Stomach (tissue), 9 donors: ENCODE results near the gene C1GALT1. TPM values are rescaled to one million over a fixed set of nuclear protein-coding genes. Genes with fewer than 3 reads are reported as not detected.
"Not testable (repeated sequence)": the region's sequence is repeated elsewhere in the genome, so short reads cannot be mapped to it uniquely, and the experiment has no call there.

ENCODE experiments used
- DNase-seq, 2 donors: peaks; one replicate each; pipeline versions ENCODE4 v3.0.0 to v3.0.0-alpha.2; 2013 to 2019
- H3K27ac ChIP-seq, 5 donors: fragments of 200-600 bp in 4 of 5; sonication (generic) in 4 of 5; one replicate each; pipeline ENCODE4 v1.5.1; 2013 to 2019; ENCODE audit warnings: mild to moderate bottlenecking in 1 of 5, moderate library complexity in 1 of 5
- H3K27me3 ChIP-seq, 3 donors: fragments of 200-600 bp; sonication (generic); one replicate each; pipeline ENCODE4 v1.5.1; 2017 to 2019; ENCODE audit warnings: mixed run types in 1 of 3
- H3K36me3 ChIP-seq, 4 donors: fragments of 200-600 bp; sonication (generic); 1 replicate in 3 of 4; 2 replicates in 1 of 4; pipeline ENCODE4 v1.5.1; 2016 to 2019
- H3K4me1 ChIP-seq, 4 donors: fragments of 200-600 bp; sonication (generic); one replicate each; pipeline ENCODE4 v1.5.1; 2016 to 2019
- H3K4me3 ChIP-seq, 4 donors: fragments of 200-600 bp; sonication (generic) in 3 of 4; one replicate each; pipeline ENCODE4 v1.5.1; 2016 to 2019; ENCODE audit warnings: mild to moderate bottlenecking in 1 of 4
- H3K9me3 ChIP-seq, 4 donors: fragments of 200-600 bp; sonication (generic); one replicate each; pipeline ENCODE4 v1.5.1; 2016 to 2019
- EP300 ChIP-seq: sonication (generic); formaldehyde crosslinking; IDR thresholded peaks from one replicate; pipeline ENCODE4 v1.6.1; 2017; ENCODE audit warnings: antibody characterized with exemption
- POLR2A ChIP-seq, 4 donors: fragments of 450-650 bp; IDR thresholded peaks; one replicate each; pipeline ENCODE4 v1.6.1; 2016; ENCODE audit warnings: antibody characterized with exemption in 4 of 4, control low read depth in 2 of 4, mild to moderate bottlenecking in 1 of 4, moderate library complexity in 1 of 4
- POLR2AphosphoS5 ChIP-seq, 3 donors: sonication (generic); formaldehyde crosslinking; IDR thresholded peaks; one replicate each; pipeline ENCODE4 v1.6.1; 2016; ENCODE audit warnings: antibody characterized with exemption in 3 of 3
- WGBS, 5 donors: extraction: QIAGEN DNeasy Blood & Tissue Kit in 3 of 5; methylation state at CpG; one replicate each; pipeline versions ENCODE4 v1.1.5 to v1.1.7; 2013 to 2018; 5-methylcytosine and 5-hydroxymethylcytosine counted together
- intact Hi-C: fragments of 100-400 bp; cut with DNase I; formaldehyde crosslinking; loops from one replicate; pipeline ENCODE4 v1.15.1; 2023; ENCODE audit warnings: low total_unique reads
- polyA plus RNA-seq, 3 donors: library from polyadenylated mRNA; stranded (reverse); fragments of 200-250 nt; gene quantifications; one replicate each; pipeline ENCODE4 v1.2.3, GENCODE V29; 2013
- total RNA-seq, 5 donors: library from RNA; depleted of rRNA; stranded (reverse); fragments of >200 nt; gene quantifications; one replicate each; pipeline versions ENCODE4 v1.1.0 to v1.2.3, GENCODE V29; 2014 to 2016
- TF ChIP-seq, protein P1 (sequence below), 7 experiments: fragments of 450-650 bp in 4 of 7; fragments of 200-600 bp in 3 of 7; sonication (generic) in 3 of 7; IDR thresholded peaks; one replicate each; pipeline ENCODE4 v1.5.1; 2016 to 2019; ENCODE audit warnings: antibody characterized with exemption in 7 of 7, control low read depth in 2 of 7, mild to moderate bottlenecking in 1 of 7
- donor health status: healthy with polysubstance abuse.
- donor health status: Bipolar disorder and iron deficiency.
- donor health status: healthy.

The C1GALT1 gene
- total and polyA plus RNA-seq, 8 donors: 2.6 to 50.9 (median 14.7) TPM

DNA sequence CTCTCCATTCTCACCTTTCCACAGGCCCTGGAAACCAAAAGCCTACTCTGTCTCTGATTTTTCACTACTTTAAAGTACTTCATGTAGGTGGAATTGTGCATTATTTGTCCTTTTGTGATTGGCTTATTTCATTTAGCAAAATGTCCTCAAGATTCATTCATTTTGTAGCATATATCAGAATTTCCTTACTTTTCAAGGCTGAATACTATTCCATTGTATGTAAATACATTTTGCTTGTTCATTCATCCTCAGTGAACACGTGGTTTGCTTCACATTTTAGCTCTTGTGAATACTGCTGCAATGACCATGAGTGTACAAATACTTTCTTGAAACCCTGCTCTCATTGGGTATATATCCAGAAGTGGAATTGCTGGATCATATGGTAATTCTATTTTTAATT, 8.8 kb downstream of the C1GALT1 start:
- WGBS, 5 donors: 84 to 97% (median 88%) methylated on average over 1 of the region's 1 CpG
- Histone ChIP-seq H3K27ac (no peak overlapping the region), H3K4me1 (peaks cover 6 to 43% (median 29%) of the 10 kb centered on the region in 4 donors), H3K9me3 (no peaks in the 10 kb centered on the region), H3K4me3 (no peak overlapping the region), H3K36me3 (peaks cover 0 to 3% (median 0%) of the 10 kb centered on the region in 4 donors), H3K27me3 (no peaks in the 10 kb centered on the region)
- DNase-seq: no peak
- TF ChIP-seq POLR2AphosphoS5 (IDR thresholded peaks at IDR 0.05) (no peak), POLR2A (IDR thresholded peaks at IDR 0.05) (no peak), EP300 (no peak)
- TF ChIP-seq, protein P1, sequence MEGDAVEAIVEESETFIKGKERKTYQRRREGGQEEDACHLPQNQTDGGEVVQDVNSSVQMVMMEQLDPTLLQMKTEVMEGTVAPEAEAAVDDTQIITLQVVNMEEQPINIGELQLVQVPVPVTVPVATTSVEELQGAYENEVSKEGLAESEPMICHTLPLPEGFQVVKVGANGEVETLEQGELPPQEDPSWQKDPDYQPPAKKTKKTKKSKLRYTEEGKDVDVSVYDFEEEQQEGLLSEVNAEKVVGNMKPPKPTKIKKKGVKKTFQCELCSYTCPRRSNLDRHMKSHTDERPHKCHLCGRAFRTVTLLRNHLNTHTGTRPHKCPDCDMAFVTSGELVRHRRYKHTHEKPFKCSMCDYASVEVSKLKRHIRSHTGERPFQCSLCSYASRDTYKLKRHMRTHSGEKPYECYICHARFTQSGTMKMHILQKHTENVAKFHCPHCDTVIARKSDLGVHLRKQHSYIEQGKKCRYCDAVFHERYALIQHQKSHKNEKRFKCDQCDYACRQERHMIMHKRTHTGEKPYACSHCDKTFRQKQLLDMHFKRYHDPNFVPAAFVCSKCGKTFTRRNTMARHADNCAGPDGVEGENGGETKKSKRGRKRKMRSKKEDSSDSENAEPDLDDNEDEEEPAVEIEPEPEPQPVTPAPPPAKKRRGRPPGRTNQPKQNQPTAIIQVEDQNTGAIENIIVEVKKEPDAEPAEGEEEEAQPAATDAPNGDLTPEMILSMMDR (IDR thresholded peaks at IDR 0.05): no peak
- intact Hi-C loops: no loop called here

DNA sequence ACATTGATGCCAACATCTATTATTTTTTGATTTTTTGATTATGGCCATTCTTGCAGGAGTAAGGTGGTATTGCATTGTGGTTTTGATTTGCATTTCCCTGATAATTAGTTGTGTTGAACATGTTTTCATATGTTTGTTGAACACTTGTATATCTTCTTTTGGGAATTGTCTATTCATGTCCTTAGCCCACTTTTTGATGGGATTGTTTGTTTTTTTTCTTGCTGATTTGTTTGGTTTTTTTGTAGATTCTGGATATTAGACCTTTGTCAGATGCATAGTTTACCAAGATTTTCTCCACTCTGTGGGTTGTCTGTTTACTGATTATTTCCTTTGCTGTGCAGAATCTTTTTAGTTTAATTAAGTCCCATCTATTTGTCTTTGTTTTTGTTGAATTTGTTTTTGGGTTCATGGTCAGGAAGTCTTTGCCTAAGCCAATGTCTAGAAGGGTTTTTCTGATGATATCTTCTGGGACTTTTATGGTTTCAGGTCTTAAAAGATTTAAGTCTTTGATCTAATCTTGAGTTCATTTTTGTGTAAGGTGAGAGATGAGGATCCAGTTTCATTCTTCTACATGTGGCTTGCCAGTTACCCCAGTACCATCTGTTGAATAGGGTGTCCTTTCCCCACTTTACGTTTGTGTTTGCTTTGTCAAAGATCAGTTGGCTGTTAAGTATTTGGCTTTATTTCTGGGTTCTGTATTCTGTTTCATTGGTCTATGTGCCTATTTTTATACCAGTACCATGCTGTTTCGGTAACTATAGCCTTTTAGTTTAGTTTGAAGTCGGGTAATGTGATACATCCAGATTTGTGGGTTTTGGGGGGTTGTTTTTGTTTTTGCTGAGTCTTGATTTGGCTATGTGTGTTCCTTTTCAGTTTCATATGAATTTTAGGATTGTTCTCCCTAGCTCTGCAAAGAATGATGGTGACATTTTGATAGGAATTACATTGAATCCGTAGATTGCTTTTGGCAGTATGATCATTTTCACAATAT, 10.7 kb downstream of the C1GALT1 start:
- H3K4me3 ChIP-seq, intact Hi-C loops, H3K27ac ChIP-seq, DNase-seq, H3K27me3 ChIP-seq, H3K9me3 ChIP-seq, H3K36me3 ChIP-seq: not testable (repeated sequence)
- WGBS, 5 donors: 76 to 83% (median 80%) methylated on average over 4 of the region's 4 CpGs
- H3K4me1 ChIP-seq: peaks cover 6 to 35% (median 15%) of the 10 kb centered on the region in 4 donors

DNA sequence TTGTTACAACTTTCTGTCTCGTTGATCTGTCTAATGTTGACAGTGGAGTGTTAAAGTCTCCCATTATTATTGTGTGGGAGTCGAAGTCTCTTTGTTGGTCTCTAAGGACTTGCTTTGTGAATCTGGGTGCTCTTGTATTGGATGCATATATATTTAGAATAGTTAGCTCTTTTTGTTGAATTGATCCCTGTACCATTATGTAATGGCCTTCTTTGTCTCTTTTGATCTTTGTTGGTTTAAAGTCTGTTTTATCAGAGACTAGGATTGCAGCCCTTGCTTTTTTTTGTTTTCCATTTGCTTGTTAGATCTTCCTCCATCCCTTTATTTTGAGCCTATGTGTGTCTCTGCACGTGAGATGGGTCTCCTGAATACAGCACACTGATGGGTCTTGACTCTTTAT, 17.2 kb downstream of the C1GALT1 start:
- H3K36me3 ChIP-seq, H3K4me3 ChIP-seq, intact Hi-C loops, H3K27me3 ChIP-seq, H3K27ac ChIP-seq, H3K9me3 ChIP-seq, DNase-seq: not testable (repeated sequence)
- peaks cover 4 to 37% (median 18%) of the 10 kb centered on the region in 4 donors for H3K4me1 ChIP-seq
- 89 to 96% (median 92%) methylated on average over 3 of the region's 3 CpGs for WGBS, 5 donors

DNA sequence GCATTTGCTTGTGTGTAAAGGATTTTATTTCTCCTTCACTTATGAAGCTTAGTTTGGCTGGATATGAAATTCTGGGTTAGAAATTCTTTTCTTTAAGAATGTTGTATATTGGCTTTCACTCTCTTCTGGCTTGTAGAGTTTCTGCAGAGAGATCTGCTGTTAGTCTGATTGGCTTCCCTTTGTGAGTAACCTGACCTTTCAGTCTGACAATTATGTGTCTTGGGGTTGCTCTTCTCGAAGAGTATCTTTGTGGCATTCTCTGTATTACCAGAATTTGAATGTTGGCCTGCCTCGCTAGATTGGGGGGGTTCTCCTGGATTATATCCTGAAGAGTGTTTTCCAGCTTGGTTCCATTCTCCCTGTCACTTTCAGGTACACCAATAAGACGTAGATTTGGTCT, 17.9 kb downstream of the C1GALT1 start:
- intact Hi-C loops, DNase-seq, H3K9me3 ChIP-seq, H3K27me3 ChIP-seq, H3K36me3 ChIP-seq, H3K4me3 ChIP-seq, H3K27ac ChIP-seq: not testable (repeated sequence)
- H3K4me1 ChIP-seq: peaks cover 4 to 30% (median 17%) of the 10 kb centered on the region in 4 donors
- WGBS, 5 donors: 81 to 94% (median 90%) methylated on average over 3 of the region's 3 CpGs

DNA sequence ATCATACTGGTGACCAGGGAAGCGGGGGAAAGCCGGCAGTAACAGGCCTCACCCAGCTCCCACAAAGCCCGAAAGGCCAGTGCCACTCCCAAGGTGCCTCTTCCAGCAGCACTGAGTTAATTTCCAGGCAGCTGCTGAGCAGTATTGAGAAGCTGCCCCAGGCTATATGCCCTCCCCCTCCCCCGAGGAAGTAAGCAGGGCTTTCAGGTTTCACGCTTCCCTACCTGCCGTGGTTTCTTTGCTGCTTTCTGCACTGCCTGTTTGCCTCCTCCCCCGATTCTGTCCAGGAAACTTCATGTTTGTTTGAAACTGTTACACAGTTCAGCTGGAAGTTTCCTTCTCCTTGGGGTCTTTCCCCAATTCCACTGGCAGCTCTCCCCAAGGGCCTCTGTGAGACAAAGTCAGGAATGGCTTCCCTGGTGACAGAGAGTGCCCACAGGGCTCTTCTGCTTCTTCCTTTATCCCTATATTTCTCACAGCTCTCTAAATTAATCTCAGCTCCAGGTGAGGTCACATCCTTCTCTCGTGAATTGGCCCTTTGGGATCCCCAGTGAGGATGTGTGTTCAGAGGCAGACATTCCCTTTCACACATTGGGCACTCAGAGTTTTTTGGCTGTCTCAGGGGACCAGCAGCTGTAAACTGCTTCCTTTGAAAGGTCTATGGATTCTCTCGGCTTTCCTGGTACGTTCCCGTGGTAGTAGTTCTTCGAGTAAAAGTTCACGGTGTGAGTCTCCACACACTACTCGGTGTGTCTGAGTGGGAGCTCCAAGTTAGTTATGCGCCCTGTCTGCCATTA, 19.4 kb downstream of the C1GALT1 start:
- H3K9me3 ChIP-seq: peaks cover 0 to 4% (median 0%) of the 10 kb centered on the region in 4 donors
- DNase-seq: peak; percentile 70 to 81
- H3K36me3 ChIP-seq: no peaks in the 10 kb centered on the region
- 30 to 50% (median 39%) methylated on average over 14 to 15 of the region's 15 CpGs for WGBS, 5 donors
- H3K4me1 ChIP-seq: peaks cover 4 to 29% (median 17%) of the 10 kb centered on the region in 4 donors
- H3K27ac ChIP-seq: peak overlapping the region; percentile 58 to 85 (median 72)
- H3K27me3 ChIP-seq: no peaks in the 10 kb centered on the region
- peak overlapping the region in 2 of 4 donors; percentile 3 for H3K4me3 ChIP-seq
- TF ChIP-seq POLR2AphosphoS5 (IDR thresholded peaks at IDR 0.05) (peak in 1 of 3 donors; percentile 19), EP300 (no peak), POLR2A (IDR thresholded peaks at IDR 0.05) (no peak)
- TF ChIP-seq, protein P1 (IDR thresholded peaks at IDR 0.05): no peak
- intact Hi-C loops: no loop called here
